Fibroblast of pulmonary artery (primary cell): ENCODE results near the gene ASZ1.
A peak's percentile ranks its signal among the peaks of the same experiment; 100 is the strongest.

Experiments
- DNase-seq: peaks from one replicate; pipeline ENCODE4 v3.0.0-alpha.2; 2010; ENCODE audit warnings: low read depth
- H3K4me3 ChIP-seq: replicated peaks from 2 replicates; pipeline ENCODE4 v1.5.1; 2011; ENCODE audit warnings: low read depth, mild to moderate bottlenecking, control low read depth, low read length, moderate library complexity
- CTCF ChIP-seq: IDR thresholded peaks from 2 replicates; pipeline ENCODE4 v1.5.1; 2011; ENCODE audit warnings: mild to moderate bottlenecking, control low read depth, low read length, inconsistent platforms; ENCODE audit errors: missing control alignments

Gene ASZ1

DNA sequence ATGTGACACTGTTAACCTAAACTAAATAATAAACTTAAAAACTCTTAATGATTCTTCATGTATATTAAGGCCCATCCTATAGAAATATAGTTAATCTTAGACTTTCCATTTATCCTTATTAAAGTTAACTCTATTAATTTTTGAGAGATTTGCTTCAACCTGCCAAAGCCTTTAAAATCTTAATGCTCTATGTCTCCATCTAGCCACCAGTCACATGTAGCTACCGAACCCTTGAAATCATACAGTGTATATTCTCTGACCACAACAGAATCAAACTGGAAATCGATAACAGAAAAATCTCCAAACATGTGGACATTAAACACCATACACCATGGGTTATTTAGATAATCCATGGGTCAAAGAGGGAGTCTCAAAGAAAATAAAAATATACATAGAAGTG is 51.9 kb downstream of the ASZ1 start:
- peak; percentile 11 for DNase-seq
- H3K4me3 ChIP-seq: no peak overlapping the region
- peak; percentile 40 for TF ChIP-seq CTCF

DNA sequence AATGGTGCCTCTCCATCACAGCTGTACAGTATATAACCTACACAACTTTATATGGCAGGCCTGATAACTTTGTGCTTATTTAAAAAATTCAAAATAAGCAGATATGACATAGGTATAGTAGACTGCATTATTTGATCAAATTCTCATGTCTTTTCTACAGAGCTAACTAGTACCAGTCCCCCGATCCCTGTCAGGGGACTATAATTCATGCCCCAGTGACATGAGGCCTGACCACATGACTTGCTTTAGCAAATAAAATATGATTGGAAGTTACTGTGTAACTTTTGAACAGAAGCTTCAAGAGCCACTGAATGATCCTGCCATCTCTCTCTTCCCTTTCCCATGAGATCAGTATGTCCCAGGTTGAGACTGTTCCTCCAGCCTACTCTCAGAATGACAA is 55.2 kb downstream of the ASZ1 start:
- no peak for TF ChIP-seq CTCF
- no peak for DNase-seq
- no peak overlapping the region for H3K4me3 ChIP-seq

GRCh38 chr7:117364339-117365080 is 62.8 kb downstream of the ASZ1 start:
- DNase-seq: no peak
- TF ChIP-seq CTCF: no peak
- no peak overlapping the region for H3K4me3 ChIP-seq

DNA sequence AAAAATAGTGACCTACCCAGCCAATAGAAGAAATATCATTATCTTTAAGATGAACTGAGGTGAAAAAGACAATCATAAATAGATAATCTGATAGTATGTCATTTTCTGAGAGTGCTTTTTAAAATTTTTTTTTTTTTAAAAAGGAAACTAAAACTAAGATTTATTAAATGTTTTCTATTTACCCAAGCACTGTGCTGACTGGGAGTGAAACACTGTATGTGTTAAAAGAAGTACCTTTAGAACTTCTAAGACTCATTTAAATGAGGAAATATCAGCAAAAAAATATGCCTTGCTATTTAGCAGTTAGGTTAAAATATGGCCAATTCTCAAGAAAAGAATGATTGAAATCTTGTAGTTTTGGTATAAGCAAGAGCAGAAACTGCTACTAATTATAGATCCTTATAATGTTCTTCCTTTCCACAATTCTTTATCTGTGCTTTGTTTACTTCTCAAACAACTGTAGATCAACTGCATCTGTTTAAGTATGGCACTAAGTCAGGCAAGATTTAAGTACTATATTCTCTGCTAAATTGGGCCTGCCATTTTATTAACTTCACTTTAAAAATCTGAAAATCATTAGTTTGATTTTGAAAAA is 64.9 kb downstream of the ASZ1 start:
- no peak overlapping the region for H3K4me3 ChIP-seq
- DNase-seq: no peak
- no peak for TF ChIP-seq CTCF

DNA sequence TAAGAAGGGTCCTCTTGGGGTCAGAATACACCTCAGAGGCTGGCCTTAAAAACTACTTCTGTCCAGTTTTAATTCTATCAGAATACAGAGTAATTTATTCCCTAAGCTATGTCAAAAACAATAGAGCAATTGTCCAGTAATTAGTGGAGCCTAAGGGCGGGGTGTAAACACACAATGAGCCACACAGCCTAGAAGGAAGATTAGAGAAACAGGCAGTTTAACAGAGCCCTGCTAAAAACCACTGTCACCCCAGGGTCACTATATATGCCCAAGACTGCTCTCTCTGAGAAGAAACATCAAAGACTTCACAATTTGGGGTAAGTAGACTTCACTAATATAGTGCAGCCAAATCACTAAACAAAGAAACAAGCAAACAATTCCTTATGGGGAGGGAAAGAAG is 77.3 kb downstream of the ASZ1 start:
- no peak for TF ChIP-seq CTCF
- DNase-seq: no peak
- no peak overlapping the region for H3K4me3 ChIP-seq

DNA sequence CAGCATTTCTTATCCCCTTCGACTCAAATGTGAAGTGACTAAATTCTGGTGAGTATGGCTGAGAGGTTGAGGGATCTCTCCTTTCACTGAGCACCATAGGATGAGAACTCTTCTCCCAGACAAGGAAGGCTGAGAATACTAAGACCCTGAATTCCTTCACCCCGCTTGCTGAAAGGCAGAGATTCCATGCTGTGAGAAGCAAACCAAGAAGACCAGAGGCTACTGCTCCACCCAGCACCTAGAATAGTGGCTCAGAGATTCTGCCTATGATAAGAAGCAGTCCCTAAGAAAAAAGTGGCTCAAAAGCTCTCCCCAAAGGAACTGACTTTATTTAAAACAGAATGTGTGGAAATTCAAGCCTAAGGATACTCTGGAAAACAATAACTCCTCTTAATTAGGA is 77.7 kb downstream of the ASZ1 start:
- H3K4me3 ChIP-seq: no peak overlapping the region
- TF ChIP-seq CTCF: no peak
- no peak for DNase-seq
